Measurements from ENCODE around the gene FGR.

FGR gene

DNA sequence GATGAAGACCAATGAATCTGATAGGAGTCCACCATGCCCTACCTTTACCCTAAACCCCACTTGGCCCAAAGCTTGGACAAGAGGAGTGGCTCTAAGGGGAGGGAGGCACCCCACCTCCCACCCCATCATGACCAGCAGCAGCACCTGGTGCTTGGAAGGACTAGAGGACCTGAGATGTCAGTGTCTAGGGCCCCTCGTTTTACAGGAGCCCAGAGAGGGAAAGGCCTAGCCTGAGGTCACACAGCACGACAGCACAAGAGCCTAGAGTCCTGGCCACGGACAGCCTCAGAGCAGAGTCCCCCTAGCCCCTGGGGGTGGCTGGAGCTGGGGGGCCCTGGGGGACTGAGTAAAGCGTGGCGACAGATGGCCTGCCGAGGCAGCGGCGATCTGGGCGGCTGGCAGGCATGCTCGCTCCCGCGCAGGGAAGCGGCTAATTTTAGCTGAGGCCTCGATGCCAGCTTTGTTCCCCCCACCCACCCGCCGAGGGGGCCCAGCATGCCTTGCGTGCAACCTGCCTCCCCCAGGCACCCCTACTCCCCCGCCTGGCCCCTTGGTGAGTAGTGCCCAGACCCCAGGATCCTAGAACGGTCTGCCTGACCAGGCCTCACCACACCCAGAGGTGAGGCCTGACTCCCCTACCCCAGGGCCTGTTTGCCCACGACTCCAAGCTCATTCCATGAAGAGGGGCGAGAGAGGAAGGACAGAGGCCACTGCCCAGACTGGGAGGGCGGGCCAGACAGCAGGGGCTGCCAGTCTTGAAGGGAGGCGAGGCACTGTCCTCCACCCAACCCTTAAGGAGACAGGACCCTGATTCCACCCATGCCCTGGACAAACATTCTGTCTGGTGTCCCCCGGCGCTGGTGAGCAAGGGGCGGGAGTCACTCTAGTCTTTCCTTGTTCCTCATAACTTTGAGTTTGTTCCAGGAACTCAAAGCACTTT lies 70.0 kb downstream of the FGR start:
- no peak for DNase-seq

DNA sequence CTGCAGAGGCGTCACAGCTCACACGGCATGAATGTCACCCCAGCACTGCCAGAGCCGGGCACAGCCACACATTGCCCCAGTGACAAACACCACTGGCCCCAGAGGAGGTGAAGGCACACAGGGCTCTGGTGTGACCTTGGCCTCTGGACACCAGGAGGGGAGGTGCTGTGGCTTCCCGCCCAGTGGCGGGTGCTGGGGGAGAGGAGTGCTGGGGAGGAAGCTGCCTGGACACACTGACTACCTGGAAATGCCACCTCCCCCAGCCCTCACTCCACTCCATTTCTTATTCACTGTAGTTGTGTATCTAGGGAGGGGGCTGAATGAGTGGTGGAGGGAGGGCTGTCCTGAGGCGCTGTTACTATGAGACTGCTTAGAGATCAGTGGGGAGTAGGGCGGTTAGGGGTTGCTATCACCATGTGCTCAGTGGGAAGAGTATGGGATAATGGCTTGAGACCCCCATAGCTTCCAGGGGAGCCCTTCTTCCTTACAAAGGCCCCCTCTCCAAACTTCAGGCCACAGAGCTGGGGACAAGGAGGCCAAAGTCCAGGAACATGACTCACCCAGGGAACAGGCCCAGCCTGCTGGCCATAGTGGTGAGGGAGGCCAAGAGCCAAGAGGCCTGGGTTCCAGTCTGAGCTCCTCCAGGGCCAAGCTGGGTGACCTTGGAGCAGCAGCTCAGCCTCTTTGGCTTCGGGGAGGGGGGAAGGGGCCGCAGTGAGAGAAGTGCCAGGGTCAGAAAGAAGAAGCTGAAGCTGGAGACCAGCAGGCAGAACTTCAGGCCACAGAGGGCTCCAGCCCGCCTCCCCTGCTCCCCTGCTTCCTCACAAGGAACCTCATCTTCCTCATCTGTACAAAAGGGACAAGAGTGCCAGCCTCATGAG lies 71.2 kb downstream of the FGR start:
- no peak for DNase-seq

DNA sequence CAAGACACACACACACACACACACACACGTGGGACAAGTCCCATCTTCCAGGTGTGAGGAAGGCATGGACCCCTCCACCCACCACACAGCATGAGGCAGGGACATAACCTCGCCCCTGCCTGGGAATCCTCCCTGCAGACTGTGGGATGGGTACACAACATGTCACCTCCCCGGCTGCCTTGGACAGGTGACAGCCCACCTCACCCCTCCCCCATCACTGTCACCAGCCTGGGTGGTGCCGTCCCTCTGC lies 71.7 kb downstream of the FGR start:
- no peak for DNase-seq

DNA sequence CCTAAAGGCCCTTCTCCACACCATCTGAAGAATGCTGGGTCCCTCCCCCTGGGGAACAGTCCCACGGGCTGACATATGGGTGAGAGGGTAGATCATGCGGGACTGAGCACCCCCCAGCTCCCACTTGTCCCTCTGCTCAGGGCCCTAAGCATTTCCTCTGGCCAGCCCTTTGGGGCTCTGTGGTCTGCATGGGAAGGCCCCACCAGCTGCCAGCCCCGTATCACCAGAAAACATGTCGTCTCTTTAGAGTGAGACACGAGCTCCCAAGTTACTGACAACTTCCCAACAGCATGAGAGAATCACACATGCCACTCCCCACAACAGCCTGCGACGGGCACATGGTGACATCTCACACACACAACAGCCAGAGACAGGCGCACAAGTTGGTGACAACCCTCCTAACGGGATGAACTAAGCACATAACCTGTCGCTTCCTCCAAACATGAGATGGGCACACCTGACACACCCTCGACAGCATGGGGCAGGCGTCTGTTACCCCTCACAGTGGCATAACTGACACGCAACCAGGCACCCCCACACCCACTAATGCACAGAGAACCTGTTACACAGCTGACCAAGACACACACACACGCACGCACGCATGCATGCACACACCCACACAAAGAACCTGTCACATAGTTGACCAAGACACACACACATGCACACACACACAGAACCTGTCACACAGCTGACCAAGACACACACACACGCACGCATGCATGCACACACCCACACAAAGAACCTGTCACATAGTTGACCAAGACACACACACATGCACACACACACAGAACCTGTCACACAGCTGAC lies 72.2 kb downstream of the FGR start:
- no peak for DNase-seq

Measured in activated effector memory CD4-positive, alpha-beta T cell treated with Interleukin-2 at 50 U/mL for 16 hours (primary cell).